Neural progenitor cell (in vitro differentiated cells): ENCODE results near the gene TFDP1.

Experiments
- EZH2 ChIP-seq: fragments of 200-600 bp; sonication (generic); IDR thresholded peaks from 2 replicates; pipeline ENCODE4 v1.6.1; 2017; ENCODE audit warnings: antibody characterized with exemption, mild to moderate bottlenecking, moderate library complexity
- EZH2phosphoT487 ChIP-seq: fragments of 200-600 bp; sonication (generic); IDR thresholded peaks from 2 replicates; pipeline ENCODE4 v1.6.1; 2017; ENCODE audit warnings: antibody characterized with exemption
- TF ChIP-seq, protein P1 (sequence below): fragments of 200-600 bp; sonication (generic); IDR thresholded peaks from 2 replicates; pipeline ENCODE4 v1.5.1; 2017; ENCODE audit warnings: antibody characterized with exemption, mild to moderate bottlenecking

DNA sequence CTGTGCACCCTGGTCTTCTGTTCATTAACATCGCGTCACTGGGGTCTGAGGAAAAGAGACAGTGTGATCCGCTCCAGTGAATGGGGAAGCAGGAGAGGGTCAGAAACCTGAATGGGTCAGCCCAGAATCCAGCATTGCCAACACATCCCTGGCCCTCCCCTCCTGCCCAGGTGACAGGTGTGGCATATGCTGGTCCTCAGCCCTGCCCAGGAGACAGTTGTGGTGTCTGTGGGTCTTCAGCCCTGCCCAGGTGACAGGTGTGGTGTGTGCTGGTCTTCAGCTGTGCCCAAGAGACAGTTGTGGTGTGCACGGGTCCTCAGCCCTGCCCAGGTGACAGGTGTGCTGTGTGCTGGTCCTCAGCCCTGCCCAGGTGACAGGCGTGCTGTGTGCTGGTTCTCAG is 8.0 kb downstream of the TFDP1 start:
- TF ChIP-seq, protein P1, sequence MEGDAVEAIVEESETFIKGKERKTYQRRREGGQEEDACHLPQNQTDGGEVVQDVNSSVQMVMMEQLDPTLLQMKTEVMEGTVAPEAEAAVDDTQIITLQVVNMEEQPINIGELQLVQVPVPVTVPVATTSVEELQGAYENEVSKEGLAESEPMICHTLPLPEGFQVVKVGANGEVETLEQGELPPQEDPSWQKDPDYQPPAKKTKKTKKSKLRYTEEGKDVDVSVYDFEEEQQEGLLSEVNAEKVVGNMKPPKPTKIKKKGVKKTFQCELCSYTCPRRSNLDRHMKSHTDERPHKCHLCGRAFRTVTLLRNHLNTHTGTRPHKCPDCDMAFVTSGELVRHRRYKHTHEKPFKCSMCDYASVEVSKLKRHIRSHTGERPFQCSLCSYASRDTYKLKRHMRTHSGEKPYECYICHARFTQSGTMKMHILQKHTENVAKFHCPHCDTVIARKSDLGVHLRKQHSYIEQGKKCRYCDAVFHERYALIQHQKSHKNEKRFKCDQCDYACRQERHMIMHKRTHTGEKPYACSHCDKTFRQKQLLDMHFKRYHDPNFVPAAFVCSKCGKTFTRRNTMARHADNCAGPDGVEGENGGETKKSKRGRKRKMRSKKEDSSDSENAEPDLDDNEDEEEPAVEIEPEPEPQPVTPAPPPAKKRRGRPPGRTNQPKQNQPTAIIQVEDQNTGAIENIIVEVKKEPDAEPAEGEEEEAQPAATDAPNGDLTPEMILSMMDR = no peak
- TF ChIP-seq EZH2 = no peak
- no peak for TF ChIP-seq EZH2phosphoT487
